CD14-positive monocyte (primary cell): ENCODE results near the gene R3HDM2. TPM values are rescaled to one million over a fixed set of nuclear protein-coding genes. Genes with fewer than 3 reads are reported as not detected.

Source experiments
- DNase-seq, 3 donors: peaks; one replicate each; pipeline ENCODE4 v3.0.0-alpha.2; 2011 to 2022
- H2AFZ ChIP-seq: 2 replicates; pipeline ENCODE4 v1.6.0; 2012; ENCODE audit warnings: mild to moderate bottlenecking, low read depth, low read length, inconsistent platforms; ENCODE audit not compliant: insufficient read depth, poor library complexity, severe bottlenecking
- H3K27ac ChIP-seq, 2 donors: 1 replicate in 1 of 2; 2 replicates in 1 of 2; pipeline ENCODE4 v1.5.1; 2012 to 2013; ENCODE audit warnings: low read length in 2 of 2, control low read depth in 1 of 2, inconsistent platforms in 1 of 2, low read depth in 1 of 2, mild to moderate bottlenecking in 1 of 2
- H3K27me3 ChIP-seq, 2 donors: one replicate each; pipeline versions ENCODE4 v1.6.0 to v1.6.1; 2011 to 2013; ENCODE audit warnings: low read length in 2 of 2; ENCODE audit not compliant: control insufficient read depth in 2 of 2, insufficient read depth in 2 of 2
- H3K36me3 ChIP-seq, 2 donors: replicated peaks in 1 of 2; 1 replicate in 1 of 2; 2 replicates in 1 of 2; pipeline versions ENCODE4 v1.5.1 to v1.6.1; 2012 to 2013; ENCODE audit warnings: low read length in 2 of 2, control low read depth in 1 of 2, inconsistent platforms in 1 of 2, mild to moderate bottlenecking in 1 of 2; ENCODE audit not compliant: insufficient read depth in 2 of 2, control insufficient read depth in 1 of 2
- H3K4me1 ChIP-seq, 2 donors: 1 replicate in 1 of 2; 2 replicates in 1 of 2; pipeline versions ENCODE4 v1.5.1 to v1.6.1; 2012 to 2013; ENCODE audit warnings: low read length in 2 of 2, control low read depth in 1 of 2, inconsistent platforms in 1 of 2, mild to moderate bottlenecking in 1 of 2, moderate library complexity in 1 of 2; ENCODE audit not compliant: insufficient read depth in 2 of 2, control insufficient read depth in 1 of 2
- H3K4me2 ChIP-seq: replicated peaks from 2 replicates; pipeline ENCODE3; 2012; ENCODE audit warnings: low read length, moderate library complexity, mild to moderate bottlenecking; ENCODE audit not compliant: poor library complexity, severe bottlenecking; ENCODE audit errors: extremely low read depth
- H3K4me3 ChIP-seq, 3 experiments: fragments of 200-600 bp in 1 of 3; sonication (generic) in 1 of 3; replicated peaks in 1 of 3; 1 replicate in 2 of 3; 2 replicates in 1 of 3; pipeline ENCODE4 v1.5.1; 2011 to 2013; ENCODE audit warnings: low read length in 3 of 3, mild to moderate bottlenecking in 3 of 3, control low read depth in 2 of 3, low read depth in 2 of 3, inconsistent platforms in 1 of 3, moderate library complexity in 1 of 3
- H3K79me2 ChIP-seq: 2 replicates; pipeline ENCODE4 v1.6.0; 2012; ENCODE audit warnings: mild to moderate bottlenecking, control low read depth, inconsistent platforms, low read length, moderate library complexity; ENCODE audit not compliant: insufficient read depth
- H3K9ac ChIP-seq: 2 replicates; pipeline ENCODE4 v1.6.0; 2017; ENCODE audit warnings: low read length, mild to moderate bottlenecking; ENCODE audit not compliant: insufficient read depth, poor library complexity, severe bottlenecking
- H3K9me3 ChIP-seq, 2 donors: replicated peaks in 1 of 2; 1 replicate in 1 of 2; 2 replicates in 1 of 2; pipeline versions ENCODE4 v1.5.1 to v1.6.1; 2012 to 2013; ENCODE audit warnings: low read length in 2 of 2, control low read depth in 1 of 2; ENCODE audit not compliant: control insufficient read depth in 1 of 2, insufficient read depth in 1 of 2
- H4K20me1 ChIP-seq: 2 replicates; pipeline ENCODE4 v1.6.0; 2012; ENCODE audit warnings: mild to moderate bottlenecking, low read length, control low read depth, moderate library complexity; ENCODE audit not compliant: insufficient read depth
- H3K27ac Mint-ChIP-seq, 7 donors: one replicate each; pipeline ENCODE4 v1.8.0; 2020; ENCODE audit warnings: mild to moderate bottlenecking in 7 of 7, mixed read lengths in 7 of 7, moderate library complexity in 6 of 7, inconsistent platforms in 2 of 7
- H3K27me3 Mint-ChIP-seq, 3 donors: one replicate each; pipeline ENCODE4 v1.8.0; 2021 to 2022; ENCODE audit warnings: low read depth in 3 of 3, mild to moderate bottlenecking in 3 of 3, mixed read lengths in 3 of 3, moderate library complexity in 3 of 3, inconsistent platforms in 1 of 3
- H3K36me3 Mint-ChIP-seq, 2 donors: one replicate each; pipeline ENCODE4 v1.8.0; 2020; ENCODE audit warnings: mixed read lengths in 2 of 2, inconsistent platforms in 1 of 2, mild to moderate bottlenecking in 1 of 2
- H3K4me1 Mint-ChIP-seq: one replicate; pipeline ENCODE4 v1.8.0; 2020; ENCODE audit warnings: mild to moderate bottlenecking, mixed read lengths
- H3K4me3 Mint-ChIP-seq, 2 donors: one replicate each; pipeline ENCODE4 v1.8.0; 2020; ENCODE audit warnings: mild to moderate bottlenecking in 2 of 2, mixed read lengths in 2 of 2, moderate library complexity in 1 of 2
- H3K9me3 Mint-ChIP-seq, 7 donors: one replicate each; pipeline ENCODE4 v1.8.0; 2020 to 2022; ENCODE audit warnings: mixed read lengths in 7 of 7, mild to moderate bottlenecking in 6 of 7, moderate library complexity in 6 of 7, inconsistent platforms in 2 of 7
- CTCF ChIP-seq: fragments of 200-600 bp; IDR thresholded peaks from one replicate; pipeline ENCODE4 v1.8.0; 2022; ENCODE audit warnings: antibody characterized with exemption, mild to moderate bottlenecking
- WGBS: methylation state at CpG from one replicate; pipeline ENCODE4 v1.1.5; 2013; ENCODE audit warnings: missing lambda C conversion rate; ENCODE audit not compliant: insufficient coverage; 5-methylcytosine and 5-hydroxymethylcytosine counted together
- intact Hi-C, 2 donors: fragments of 100-400 bp; cut with micrococcal nuclease; formaldehyde crosslinking; loops; one replicate each; pipeline versions ENCODE4 v1.15.0 to v1.15.1; 2023
- polyA plus RNA-seq, 3 donors: library from polyadenylated mRNA; depleted of rRNA in 1 of 3; unstranded in 2 of 3; stranded (reverse) in 1 of 3; fragments of 300-500 nt in 2 of 3; fragments of >200 nt in 1 of 3; fragmentation: Illumina TruSeq in 2 of 3; gene quantifications; 1 replicate in 2 of 3; 2 replicates in 1 of 3; pipeline ENCODE4 v1.2.3, GENCODE V29; 2012 to 2021

The R3HDM2 gene
- polyA plus RNA-seq, 3 donors = 4.2 to 69.4 (median 7.3) TPM

DNA sequence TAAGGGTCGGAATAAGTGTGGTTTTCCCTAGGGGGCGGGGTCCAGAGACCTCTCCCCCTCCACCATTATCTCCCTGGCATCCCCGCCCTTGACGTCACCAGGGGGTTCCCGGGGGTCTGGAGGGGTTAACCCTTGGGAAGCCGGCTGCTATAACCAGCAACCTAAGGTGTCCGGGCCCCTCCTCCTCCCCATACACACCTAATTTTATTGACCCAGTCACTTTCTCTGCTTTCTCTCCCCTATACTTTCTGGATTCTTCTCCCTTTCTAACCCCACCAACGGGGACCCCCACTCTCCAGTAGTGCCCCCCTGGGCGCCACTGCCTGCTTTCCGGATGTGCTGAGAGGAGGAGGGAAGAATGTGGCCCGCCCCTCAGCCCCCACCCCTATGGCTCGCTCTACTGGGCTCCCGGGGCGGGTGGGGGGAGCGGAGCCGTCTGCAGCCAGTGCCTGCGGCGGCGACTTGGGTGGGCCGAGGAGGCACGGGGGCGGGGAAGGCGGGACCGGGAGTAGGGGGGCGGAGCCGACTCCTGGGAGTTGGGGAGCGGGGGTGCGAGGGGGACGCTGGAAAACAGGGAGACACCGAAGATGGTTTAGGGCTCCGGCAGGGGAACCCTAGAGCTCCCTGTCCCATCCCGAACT, 30.6 kb upstream of the R3HDM2 start:
- Mint-ChIP-seq H3K27ac (peak overlapping the region in 3 of 7 donors; percentile 46 to 64 (median 54)), H3K27me3 (peaks cover 44 to 57% (median 47%) of the 10 kb centered on the region in 3 donors)
- WGBS = under 1% methylated on average over 14 of the region's 32 CpGs

DNA sequence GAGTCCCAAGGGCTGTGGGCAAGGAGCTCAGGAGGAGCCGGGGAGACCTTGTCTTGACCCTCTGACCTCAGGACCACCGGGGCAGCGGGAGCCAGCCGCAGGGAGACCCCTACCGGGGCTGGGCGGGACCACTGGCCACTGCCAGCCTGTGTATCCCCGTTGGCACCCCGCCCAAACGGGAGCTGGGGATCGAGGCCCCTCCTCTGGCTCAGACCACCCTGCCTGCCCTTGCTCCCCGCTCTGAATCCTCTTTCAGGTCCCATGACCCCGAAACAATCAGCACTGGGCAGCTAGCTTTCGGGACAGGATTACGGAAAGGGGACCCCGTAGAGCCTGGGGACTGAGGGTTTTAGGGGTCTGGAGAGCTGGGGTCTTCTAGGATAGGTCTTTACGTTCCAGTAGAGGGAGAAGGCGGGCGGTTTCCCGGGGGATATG, 30.0 kb upstream of the R3HDM2 start:
- Histone ChIP-seq H3K36me3 (no peaks in the 10 kb centered on the region), H3K9me3 (peaks cover 0 to 4% of the 10 kb centered on the region in 2 donors), H3K27me3 (peaks cover 15 to 26% of the 10 kb centered on the region in 2 donors), H2AFZ (no peak overlapping the region), H3K79me2 (no peaks in the 10 kb centered on the region), H3K4me1 (peaks cover 42 to 56% of the 10 kb centered on the region in 2 donors), H3K4me3 (peak overlapping the region in 1 of 3 experiments; percentile 75), H3K27ac (no peak overlapping the region), H3K9ac (no peak overlapping the region), H3K4me2 (peak overlapping the region; percentile 89), H4K20me1 (peaks cover 8% of the 10 kb centered on the region)
- peaks cover 0 to 6% (median 1%) of the 10 kb centered on the region in 7 donors for H3K9me3 Mint-ChIP-seq
- no peak for TF ChIP-seq CTCF
- WGBS = 2% methylated on average over 15 of the region's 19 CpGs
- no peak overlapping the region for H3K27ac Mint-ChIP-seq
- H3K27me3 Mint-ChIP-seq = peaks cover 47 to 57% (median 50%) of the 10 kb centered on the region in 3 donors
- intact Hi-C loops = loop anchor here in 1 of 2 donors (5.0 kb wide), 1 partner anchor 529 kb away; the partner anchor contains the start of gene SDR9C7
- peak overlapping the region; percentile 76 to 97 for H3K4me3 Mint-ChIP-seq
- peaks cover 2 to 3% of the 10 kb centered on the region in 2 donors for H3K36me3 Mint-ChIP-seq
- peaks cover 61% of the 10 kb centered on the region for H3K4me1 Mint-ChIP-seq
- DNase-seq = no peak

More for the DNA sequence above, 30.6 kb upstream of the R3HDM2 start:
- intact Hi-C loops = loop anchor here in 1 of 2 donors (5.0 kb wide), 1 partner anchor 529 kb away; the partner anchor contains the start of gene SDR9C7
- DNase-seq = no peak
- H3K9ac ChIP-seq = peak overlapping the region; percentile 25
- no peak overlapping the region for H3K27ac ChIP-seq
- peaks cover 58% of the 10 kb centered on the region for H3K4me1 Mint-ChIP-seq
- H3K27me3 ChIP-seq = peaks cover 15 to 26% of the 10 kb centered on the region in 2 donors
- H3K9me3 ChIP-seq = peaks cover 0 to 4% of the 10 kb centered on the region in 2 donors
- H3K4me2 ChIP-seq = peak overlapping the region; percentile 89
- H3K4me3 Mint-ChIP-seq = peak overlapping the region; percentile 78 to 97
- H3K9me3 Mint-ChIP-seq = peaks cover 0 to 6% (median 1%) of the 10 kb centered on the region in 7 donors
- H3K36me3 Mint-ChIP-seq = peaks cover 2 to 3% of the 10 kb centered on the region in 2 donors
- peak overlapping the region; percentile 18 to 75 (median 44) for H3K4me3 ChIP-seq
- H2AFZ ChIP-seq = peak overlapping the region; percentile 61
- H3K4me1 ChIP-seq = peaks cover 42 to 59% of the 10 kb centered on the region in 2 donors
- H3K79me2 ChIP-seq = no peaks in the 10 kb centered on the region
- TF ChIP-seq CTCF = no peak
- H4K20me1 ChIP-seq = peaks cover 10% of the 10 kb centered on the region
- no peaks in the 10 kb centered on the region for H3K36me3 ChIP-seq
